ENCODE results near the gene BMP2K. TPM values are rescaled to one million over a fixed set of nuclear protein-coding genes. Genes with fewer than 3 reads are reported as not detected.

Gene BMP2K
- total and polyA plus RNA-seq, 2 experiments from 2014 or later: 8.2 to 32.5 TPM

DNA sequence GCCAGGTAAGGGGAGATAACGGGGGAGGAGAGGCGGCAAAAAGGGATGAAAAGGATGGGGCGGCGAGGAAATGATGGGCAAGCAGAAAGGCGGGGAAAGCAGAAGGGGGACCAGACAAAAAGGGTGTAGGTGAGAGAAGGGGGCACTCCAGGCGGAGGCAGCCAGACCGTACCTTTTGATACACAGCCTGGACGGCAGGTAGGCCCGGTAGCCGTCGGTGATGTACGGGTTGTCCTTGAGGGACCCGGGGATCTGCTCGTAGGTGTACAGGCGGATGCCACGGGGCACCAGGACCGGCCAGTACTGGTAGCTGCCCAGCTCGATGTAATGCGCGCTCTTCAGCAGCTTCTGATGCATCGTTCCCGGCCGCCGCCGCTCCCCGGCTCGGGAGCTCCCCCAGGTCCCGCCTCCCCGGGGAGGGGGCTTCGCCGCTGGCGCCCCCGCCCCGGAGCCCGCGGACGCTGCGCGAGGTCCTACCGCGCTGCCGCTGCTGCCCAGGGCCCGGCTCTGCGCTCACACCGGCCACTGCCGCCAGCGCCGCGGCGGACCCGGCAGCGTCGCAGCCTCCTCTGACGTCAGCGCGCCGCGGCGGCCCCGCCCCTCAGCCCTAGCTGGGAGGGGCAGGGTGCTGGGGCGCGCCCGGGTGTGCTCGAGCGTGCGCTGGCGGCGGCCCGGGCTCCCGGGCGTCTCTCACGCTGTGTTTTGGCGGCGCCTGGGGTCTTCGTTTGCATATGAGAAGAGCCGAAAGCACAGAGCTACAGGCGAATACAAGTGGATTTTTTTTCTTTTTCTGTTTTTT, 162.9 kb downstream of the BMP2K start, which contains the start of gene PAQR3:
Gene PAQR3 (minus strand): TSS at position 571 of the 799 bp plus-strand sequence. CDS start 214 bp downstream, at position 357.
- peaks cover 18% of the 10 kb centered on the region for H3K79me2 ChIP-seq (replicated peaks; ENCODE audit: insufficient read depth)
- no peaks in the 10 kb centered on the region for H3K36me3 Mint-ChIP-seq (ENCODE audit: low read depth)
- H2AFZ ChIP-seq: peak within 1 kb of the TSS; percentile 91; the same call in 1 of the 2 replicates
- H3K27ac Mint-ChIP-seq: 0 out of 2 replicates have a peak within 1 kb of the TSS, but pooled peaks have one; percentile 24
- H3K4me3 Mint-ChIP-seq: peak within 1 kb of the TSS; percentile 90
- H3K4me2 ChIP-seq: peak within 1 kb of the TSS; percentile 94
- H4K20me1 ChIP-seq (replicated peaks; ENCODE audit: insufficient read depth): no peaks in the 10 kb centered on the region
- H3K4me3 ChIP-seq: peak within 1 kb of the TSS; percentile 70
- TF ChIP-seq STAT1 (IDR thresholded peaks at IDR 0.05; ENCODE audit: unreplicated experiment) (no peak), POLR2AphosphoS5 (IDR thresholded peaks at IDR 0.05; ENCODE audit: low read depth) (peak; percentile 78), CTCF (conservative IDR thresholded peaks at IDR 0.05; ENCODE audit: low read depth in 2 of 2) (no peak), JUNB (IDR thresholded peaks at IDR 0.05; ENCODE audit: unreplicated experiment) (no peak), NANOG (IDR thresholded peaks at IDR 0.05; ENCODE audit: borderline replicate concordance) (no peak), CREB1 (CRISPR knock-in tag; IDR thresholded peaks at IDR 0.05; ENCODE audit: low read depth) (peak; percentile 92), ZNF114 (CRISPR knock-in tag; IDR thresholded peaks at IDR 0.05) (no peak)
- TF ChIP-seq, protein P1, sequence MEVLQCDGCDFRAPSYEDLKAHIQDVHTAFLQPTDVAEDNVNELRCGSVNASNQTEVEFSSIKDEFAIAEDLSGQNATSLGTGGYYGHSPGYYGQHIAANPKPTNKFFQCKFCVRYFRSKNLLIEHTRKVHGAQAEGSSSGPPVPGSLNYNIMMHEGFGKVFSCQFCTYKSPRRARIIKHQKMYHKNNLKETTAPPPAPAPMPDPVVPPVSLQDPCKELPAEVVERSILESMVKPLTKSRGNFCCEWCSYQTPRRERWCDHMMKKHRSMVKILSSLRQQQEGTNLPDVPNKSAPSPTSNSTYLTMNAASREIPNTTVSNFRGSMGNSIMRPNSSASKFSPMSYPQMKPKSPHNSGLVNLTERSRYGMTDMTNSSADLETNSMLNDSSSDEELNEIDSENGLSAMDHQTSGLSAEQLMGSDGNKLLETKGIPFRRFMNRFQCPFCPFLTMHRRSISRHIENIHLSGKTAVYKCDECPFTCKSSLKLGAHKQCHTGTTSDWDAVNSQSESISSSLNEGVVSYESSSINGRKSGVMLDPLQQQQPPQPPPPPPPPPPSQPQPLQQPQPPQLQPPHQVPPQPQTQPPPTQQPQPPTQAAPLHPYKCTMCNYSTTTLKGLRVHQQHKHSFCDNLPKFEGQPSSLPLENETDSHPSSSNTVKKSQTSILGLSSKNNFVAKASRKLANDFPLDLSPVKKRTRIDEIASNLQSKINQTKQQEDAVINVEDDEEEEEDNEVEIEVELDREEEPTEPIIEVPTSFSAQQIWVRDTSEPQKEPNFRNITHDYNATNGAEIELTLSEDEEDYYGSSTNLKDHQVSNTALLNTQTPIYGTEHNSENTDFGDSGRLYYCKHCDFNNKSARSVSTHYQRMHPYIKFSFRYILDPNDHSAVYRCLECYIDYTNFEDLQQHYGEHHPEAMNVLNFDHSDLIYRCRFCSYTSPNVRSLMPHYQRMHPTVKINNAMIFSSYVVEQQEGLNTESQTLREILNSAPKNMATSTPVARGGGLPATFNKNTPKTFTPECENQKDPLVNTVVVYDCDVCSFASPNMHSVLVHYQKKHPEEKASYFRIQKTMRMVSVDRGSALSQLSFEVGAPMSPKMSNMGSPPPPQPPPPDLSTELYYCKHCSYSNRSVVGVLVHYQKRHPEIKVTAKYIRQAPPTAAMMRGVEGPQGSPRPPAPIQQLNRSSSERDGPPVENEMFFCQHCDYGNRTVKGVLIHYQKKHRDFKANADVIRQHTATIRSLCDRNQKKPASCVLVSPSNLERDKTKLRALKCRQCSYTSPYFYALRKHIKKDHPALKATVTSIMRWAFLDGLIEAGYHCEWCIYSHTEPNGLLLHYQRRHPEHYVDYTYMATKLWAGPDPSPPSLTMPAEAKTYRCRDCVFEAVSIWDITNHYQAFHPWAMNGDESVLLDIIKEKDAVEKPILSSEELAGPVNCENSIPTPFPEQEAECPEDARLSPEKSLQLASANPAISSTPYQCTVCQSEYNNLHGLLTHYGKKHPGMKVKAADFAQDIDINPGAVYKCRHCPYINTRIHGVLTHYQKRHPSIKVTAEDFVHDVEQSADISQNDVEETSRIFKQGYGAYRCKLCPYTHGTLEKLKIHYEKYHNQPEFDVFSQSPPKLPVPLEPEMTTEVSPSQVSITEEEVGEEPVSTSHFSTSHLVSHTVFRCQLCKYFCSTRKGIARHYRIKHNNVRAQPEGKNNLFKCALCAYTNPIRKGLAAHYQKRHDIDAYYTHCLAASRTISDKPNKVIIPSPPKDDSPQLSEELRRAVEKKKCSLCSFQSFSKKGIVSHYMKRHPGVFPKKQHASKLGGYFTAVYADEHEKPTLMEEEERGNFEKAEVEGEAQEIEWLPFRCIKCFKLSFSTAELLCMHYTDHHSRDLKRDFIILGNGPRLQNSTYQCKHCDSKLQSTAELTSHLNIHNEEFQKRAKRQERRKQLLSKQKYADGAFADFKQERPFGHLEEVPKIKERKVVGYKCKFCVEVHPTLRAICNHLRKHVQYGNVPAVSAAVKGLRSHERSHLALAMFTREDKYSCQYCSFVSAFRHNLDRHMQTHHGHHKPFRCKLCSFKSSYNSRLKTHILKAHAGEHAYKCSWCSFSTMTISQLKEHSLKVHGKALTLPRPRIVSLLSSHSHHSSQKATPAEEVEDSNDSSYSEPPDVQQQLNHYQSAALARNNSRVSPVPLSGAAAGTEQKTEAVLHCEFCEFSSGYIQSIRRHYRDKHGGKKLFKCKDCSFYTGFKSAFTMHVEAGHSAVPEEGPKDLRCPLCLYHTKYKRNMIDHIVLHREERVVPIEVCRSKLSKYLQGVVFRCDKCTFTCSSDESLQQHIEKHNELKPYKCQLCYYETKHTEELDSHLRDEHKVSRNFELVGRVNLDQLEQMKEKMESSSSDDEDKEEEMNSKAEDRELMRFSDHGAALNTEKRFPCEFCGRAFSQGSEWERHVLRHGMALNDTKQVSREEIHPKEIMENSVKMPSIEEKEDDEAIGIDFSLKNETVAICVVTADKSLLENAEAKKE (CRISPR knock-in tag; IDR thresholded peaks at IDR 0.05): no peak
- peaks cover 37% of the 10 kb centered on the region for H3K4me1 Mint-ChIP-seq
- ATAC-seq (peak; percentile 92), DNase-seq (ENCODE audit: low spot score) (peak; percentile 90)
- no peaks in the 10 kb centered on the region for H3K9me3 Mint-ChIP-seq
- H3K27me3 ChIP-seq (ENCODE audit: insufficient read depth): peaks cover 19% of the 10 kb centered on the region
- H3F3A ChIP-seq (replicated peaks; ENCODE audit: low read depth): no peaks in the 10 kb centered on the region
- H3K27me3 Mint-ChIP-seq (ENCODE audit: insufficient read depth, low read depth, poor library complexity): peaks cover 12% of the 10 kb centered on the region
- H3K9me2 ChIP-seq (ENCODE audit: insufficient read depth): no peaks in the 10 kb centered on the region
- peaks cover 27% of the 10 kb centered on the region for H3K4me1 ChIP-seq (ENCODE audit: insufficient read depth)
- H3K36me3 ChIP-seq (ENCODE audit: insufficient read depth): no peaks in the 10 kb centered on the region
- no peak within 1 kb of the TSS for H3K27ac ChIP-seq (ENCODE audit: low read depth)

Data from GM23338 (cell line).